Stimulated activated naive CD8-positive, alpha-beta T cell treated with anti-CD3 and anti-CD28 coated beads, Interleukin-15, amount 100 ng/mL, for 72 hours (primary cell): Measurements from ENCODE around the gene SNX11.

Experiments used
- ATAC-seq: fragments of 150-1000 bp; cut with Tn5 transposase; 2 replicates; pipeline ENCODE4 v1.10.0; 2021; ENCODE audit warnings: mild to moderate bottlenecking, moderate library complexity
- DNase-seq, 2 donors: peaks; one replicate each; pipeline ENCODE4 v3.0.0; 2021 to 2022
- H3K27ac Mint-ChIP-seq, 2 donors: one replicate each; pipeline ENCODE4 v1.8.0; 2022; ENCODE audit warnings: mild to moderate bottlenecking in 2 of 2, mixed read lengths in 2 of 2, moderate library complexity in 2 of 2
- H3K27me3 Mint-ChIP-seq: one replicate; pipeline ENCODE4 v1.8.0; 2022; ENCODE audit warnings: mixed read lengths
- H3K4me1 Mint-ChIP-seq: one replicate; pipeline ENCODE4 v1.8.0; 2022; ENCODE audit warnings: mild to moderate bottlenecking, mixed read lengths
- H3K4me3 Mint-ChIP-seq, 2 donors: one replicate each; pipeline ENCODE4 v1.8.0; 2022; ENCODE audit warnings: mild to moderate bottlenecking in 2 of 2, mixed read lengths in 2 of 2, moderate library complexity in 1 of 2
- H3K9me3 Mint-ChIP-seq, 2 donors: one replicate each; pipeline ENCODE4 v1.8.0; 2022; ENCODE audit warnings: mixed read lengths in 2 of 2

Gene SNX11

DNA sequence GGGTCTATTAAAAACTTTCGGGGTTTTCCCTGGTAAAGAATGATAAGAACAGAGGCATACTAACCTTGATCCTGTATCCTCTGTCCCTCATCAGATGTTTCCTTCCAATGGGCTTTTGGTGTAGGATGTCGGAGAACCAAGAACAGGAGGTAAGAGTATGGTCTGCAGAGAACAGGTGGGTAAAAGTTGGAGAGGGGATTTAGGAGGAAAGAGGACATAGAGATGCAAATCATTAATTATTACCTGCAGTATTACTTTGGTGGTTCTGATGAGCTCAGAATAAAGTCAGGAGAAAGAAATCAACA is 4.3 kb downstream of the SNX11 start:
- Mint-ChIP-seq H3K27me3 (no peaks in the 10 kb centered on the region), H3K4me3 (peak overlapping the region; percentile 63 to 77), H3K9me3 (peaks cover 6 to 7% of the 10 kb centered on the region in 2 donors), H3K27ac (peak overlapping the region in 1 of 2 donors; percentile 88), H3K4me1 (peaks cover 56% of the 10 kb centered on the region)
- no peak for ATAC-seq
- DNase-seq = no peak

DNA sequence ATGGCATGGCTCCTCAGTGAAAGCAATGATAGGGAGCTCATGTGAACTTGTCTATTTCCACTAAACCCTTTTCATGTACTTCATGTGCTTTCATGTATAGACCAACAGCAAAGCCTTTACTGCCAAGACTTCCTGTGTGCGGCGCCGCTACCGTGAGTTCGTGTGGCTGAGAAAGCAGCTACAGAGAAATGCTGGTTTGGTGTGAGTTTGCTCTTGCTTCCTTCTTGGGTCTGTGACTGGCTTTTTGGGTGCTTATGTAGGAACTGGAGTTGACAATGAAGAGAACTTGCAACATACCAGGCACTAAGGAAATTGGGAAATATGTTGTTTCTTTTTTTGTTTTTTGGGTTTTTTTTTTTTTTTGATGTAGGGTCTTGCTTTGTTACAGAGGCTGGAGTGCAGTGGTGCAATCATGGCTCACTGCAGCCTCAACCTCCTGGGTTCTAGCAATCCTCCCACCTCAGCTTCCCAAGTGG is 5.7 kb downstream of the SNX11 start:
- peaks cover 55% of the 10 kb centered on the region for H3K4me1 Mint-ChIP-seq
- peak; percentile 33 to 58 for DNase-seq

DNA sequence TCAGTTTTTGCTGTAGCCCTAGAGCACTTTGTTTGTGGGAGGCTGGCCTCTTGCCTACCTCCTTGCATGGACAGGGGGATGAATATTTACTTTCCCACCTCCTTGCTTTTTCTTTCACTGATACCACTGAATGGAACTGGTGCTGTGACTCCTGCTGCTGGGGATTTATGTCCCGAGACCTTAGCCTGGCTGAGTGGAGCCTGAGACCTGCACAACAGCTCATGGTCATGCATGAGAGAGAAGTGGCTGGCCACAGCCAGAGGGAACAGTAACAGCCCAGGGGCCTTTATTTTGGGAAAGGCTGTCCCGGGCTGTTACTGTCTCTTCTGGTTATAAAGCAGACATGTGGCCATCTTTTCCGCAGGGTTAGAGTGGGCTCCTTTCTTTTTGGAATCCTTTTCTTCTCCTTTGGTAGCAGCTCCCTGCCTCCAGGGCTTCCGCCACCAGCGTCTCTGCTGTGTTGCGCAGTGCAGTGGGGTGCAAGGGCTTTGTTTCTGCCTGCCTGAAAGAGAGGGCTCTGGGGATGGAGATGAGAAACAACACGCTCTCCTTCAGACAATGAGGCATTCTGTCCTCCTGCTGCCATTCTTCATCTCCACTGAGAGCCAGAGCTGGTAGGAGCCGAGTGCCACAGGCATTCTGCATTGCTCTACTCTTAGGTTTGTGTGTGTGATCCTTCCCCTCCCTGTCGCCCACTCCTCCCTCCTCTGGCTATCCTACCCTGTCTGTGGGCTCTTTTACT is 14.5 kb downstream of the SNX11 start:
- Mint-ChIP-seq H3K9me3 (no peaks in the 10 kb centered on the region), H3K4me3 (no peak overlapping the region), H3K27ac (peak overlapping the region; percentile 19 to 85), H3K27me3 (no peaks in the 10 kb centered on the region), H3K4me1 (peaks cover 5% of the 10 kb centered on the region)
- no peak for DNase-seq
- ATAC-seq = no peak

More for the DNA sequence above, 5.7 kb downstream of the SNX11 start:
- H3K27ac Mint-ChIP-seq = peak overlapping the region; percentile 81 to 85
- H3K9me3 Mint-ChIP-seq = peaks cover 6 to 7% of the 10 kb centered on the region in 2 donors
- H3K4me3 Mint-ChIP-seq = peak overlapping the region; percentile 53 to 66
- ATAC-seq = peak; percentile 82
- no peaks in the 10 kb centered on the region for H3K27me3 Mint-ChIP-seq

DNA sequence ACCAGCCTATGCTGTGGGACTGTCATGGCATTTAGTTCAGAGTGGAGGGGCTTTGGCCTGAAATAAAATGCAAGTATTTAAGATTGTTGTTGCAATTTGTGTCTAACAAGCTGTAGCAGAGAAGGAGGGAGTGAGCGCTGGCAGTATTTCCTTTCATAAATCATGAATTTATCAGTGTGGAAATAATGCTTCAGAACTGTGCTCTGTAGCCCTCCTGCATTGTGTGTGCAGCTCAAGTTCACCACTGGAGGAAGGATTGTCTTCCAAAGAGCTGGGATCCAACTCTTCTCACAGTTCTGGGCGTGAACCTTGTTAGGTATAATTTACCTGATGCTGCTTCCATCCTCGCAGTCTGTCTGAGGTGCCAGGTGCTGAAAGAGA is 15.1 kb downstream of the SNX11 start:
- ATAC-seq (no peak), DNase-seq (no peak)
- H3K4me1 Mint-ChIP-seq = peaks cover 5% of the 10 kb centered on the region
- no peaks in the 10 kb centered on the region for H3K27me3 Mint-ChIP-seq
- H3K9me3 Mint-ChIP-seq = no peaks in the 10 kb centered on the region
- peak overlapping the region; percentile 3 to 85 for H3K27ac Mint-ChIP-seq
- no peak overlapping the region for H3K4me3 Mint-ChIP-seq

DNA sequence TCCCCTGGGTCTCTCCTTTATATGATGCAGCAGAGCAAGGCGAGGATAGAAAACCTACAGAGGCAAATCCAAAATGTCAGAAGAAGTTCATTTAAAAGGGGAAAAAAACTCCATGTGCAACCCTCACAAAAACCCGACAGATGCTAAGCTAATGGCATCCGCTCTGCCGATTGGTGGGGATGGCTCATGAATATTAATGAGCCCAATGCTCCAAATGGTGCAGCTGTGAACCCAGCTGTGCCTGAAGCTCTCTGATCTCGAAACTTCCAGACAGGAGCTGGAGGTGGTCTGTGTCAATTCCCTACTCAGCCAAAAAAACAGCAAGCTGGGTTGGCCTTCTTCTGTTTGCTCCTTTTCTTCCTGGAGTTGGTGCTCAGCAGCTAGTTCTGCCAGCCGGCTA is 15.5 kb downstream of the SNX11 start:
- H3K27me3 Mint-ChIP-seq = no peaks in the 10 kb centered on the region
- ATAC-seq = no peak
- no peak overlapping the region for H3K4me3 Mint-ChIP-seq
- peak overlapping the region in 1 of 2 donors; percentile 38 for H3K27ac Mint-ChIP-seq
- no peaks in the 10 kb centered on the region for H3K9me3 Mint-ChIP-seq
- peaks cover 5% of the 10 kb centered on the region for H3K4me1 Mint-ChIP-seq
- DNase-seq = no peak

DNA sequence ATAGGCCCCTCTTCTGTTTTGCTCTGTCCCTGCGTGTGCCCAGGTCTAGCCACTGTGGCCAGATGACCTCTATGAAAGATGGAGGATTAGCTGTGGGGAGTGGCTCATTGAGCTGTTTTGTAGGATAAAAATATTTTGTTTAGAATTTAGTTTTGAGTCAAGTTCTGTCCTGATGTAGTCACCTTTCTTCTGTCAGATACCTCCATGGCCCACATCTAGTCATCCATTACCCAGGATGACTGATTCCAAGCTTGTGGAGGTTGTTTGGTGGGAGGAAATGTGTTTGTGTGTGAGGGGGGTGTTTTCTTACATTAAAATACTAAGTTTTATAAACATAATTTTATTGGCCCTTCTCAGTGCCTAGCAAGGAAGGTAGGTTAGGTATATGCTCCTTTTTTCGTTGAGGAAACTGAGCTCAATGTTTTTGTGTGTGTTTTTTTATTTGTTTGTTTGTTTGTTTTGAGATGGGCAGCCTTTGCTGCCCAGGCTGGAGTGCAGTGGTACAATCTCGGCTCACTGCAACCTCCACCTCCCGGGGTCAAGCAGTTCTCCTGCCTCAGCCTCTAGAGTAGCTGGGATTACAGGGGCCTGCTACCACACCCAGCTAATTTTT is 16.3 kb downstream of the SNX11 start:
- peaks cover 5% of the 10 kb centered on the region for H3K4me1 Mint-ChIP-seq
- no peaks in the 10 kb centered on the region for H3K9me3 Mint-ChIP-seq
- H3K27me3 Mint-ChIP-seq = no peaks in the 10 kb centered on the region
- peak overlapping the region in 1 of 2 donors; percentile 38 for H3K27ac Mint-ChIP-seq
- DNase-seq = no peak
- ATAC-seq = no peak
- no peak overlapping the region for H3K4me3 Mint-ChIP-seq

DNA sequence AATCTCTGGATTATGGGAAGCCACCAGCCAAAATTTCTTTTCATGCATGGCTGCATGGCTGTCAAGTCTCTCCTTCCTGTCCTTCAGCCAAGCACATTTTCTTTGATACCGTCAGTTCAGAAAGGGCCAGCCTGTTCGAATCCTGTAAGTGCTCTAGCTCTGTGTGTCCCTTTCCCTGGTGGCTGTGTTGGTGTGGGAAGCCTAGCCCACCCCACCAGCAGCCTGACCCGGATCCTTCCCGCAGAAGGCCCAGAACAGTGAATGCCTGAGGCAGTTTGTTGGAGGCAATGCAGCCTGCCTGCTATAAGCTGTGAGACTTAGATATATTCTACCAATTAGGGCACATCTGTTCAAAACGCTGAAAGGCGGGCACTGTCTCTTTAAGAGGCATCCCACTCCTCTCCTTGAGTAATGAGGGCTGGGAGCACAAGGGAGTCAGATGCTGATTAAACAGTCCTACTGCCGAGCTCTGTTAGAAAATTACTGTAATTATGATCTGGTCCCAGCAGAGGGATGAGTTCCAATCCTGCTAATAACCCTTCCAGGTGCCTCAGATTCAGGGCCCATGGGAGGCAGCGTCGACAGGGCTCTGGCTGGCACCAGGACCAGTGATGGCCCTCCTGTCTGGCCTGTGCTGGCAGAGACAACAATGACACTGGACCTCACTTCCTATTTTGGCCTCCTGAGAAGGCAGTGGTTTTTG is 18.4 kb downstream of the SNX11 start:
- no peak for DNase-seq
- Mint-ChIP-seq H3K27ac (no peak overlapping the region), H3K4me1 (peaks cover 4% of the 10 kb centered on the region), H3K27me3 (no peaks in the 10 kb centered on the region), H3K4me3 (no peak overlapping the region), H3K9me3 (no peaks in the 10 kb centered on the region)
- no peak for ATAC-seq

DNA sequence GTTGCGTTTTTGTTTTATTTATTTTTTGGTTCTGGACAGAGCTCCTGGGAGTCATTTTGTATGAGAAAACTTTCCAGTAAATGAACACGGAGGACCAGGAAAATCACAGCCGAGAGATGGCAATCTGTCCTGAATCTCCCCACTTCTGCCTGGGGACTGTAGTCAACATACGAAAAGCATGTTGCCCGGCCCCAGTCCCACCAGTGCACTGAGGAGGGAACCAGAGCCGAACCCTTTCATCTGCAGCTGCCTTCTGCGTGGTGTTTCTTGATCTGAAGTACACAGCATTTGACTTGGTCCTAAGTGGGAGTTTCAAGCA is 18.9 kb downstream of the SNX11 start:
- no peaks in the 10 kb centered on the region for H3K27me3 Mint-ChIP-seq
- no peaks in the 10 kb centered on the region for H3K9me3 Mint-ChIP-seq
- ATAC-seq (no peak), DNase-seq (no peak)
- no peaks in the 10 kb centered on the region for H3K4me1 Mint-ChIP-seq
- no peak overlapping the region for H3K27ac Mint-ChIP-seq
- H3K4me3 Mint-ChIP-seq = no peak overlapping the region

DNA sequence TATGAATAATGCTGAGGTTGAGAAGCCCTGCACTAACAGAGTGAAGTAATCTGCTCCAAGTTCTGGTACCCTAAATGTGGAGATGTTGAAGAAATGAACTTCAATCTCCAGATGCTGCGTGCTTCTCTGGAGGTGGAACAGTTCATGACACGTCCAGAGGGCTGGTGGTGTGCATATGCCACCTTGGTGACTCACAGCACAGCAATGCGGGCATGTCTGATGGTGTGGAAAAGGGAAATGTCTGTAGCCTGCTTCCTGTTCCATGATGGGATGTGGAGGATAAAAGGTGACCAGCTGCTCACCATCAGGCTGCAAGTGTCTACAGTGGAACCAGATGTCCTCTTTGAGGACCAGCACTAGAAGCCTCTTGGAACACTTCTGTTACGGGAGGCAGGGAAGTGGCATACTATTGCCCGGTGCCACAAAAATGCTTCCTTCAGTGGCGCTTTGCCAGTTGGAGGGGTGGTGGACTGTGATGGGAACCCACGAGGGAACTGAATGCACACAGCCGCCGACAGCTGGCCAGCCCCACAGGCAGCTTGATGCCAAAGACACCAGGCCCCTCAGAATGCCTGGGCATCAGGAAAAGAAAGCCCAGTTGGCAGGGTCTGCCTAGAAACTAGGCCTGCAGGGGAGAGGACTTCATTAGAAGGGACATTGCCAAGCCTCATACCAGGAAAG is 19.9 kb downstream of the SNX11 start:
- Mint-ChIP-seq H3K27me3 (no peaks in the 10 kb centered on the region), H3K9me3 (no peaks in the 10 kb centered on the region), H3K4me1 (no peaks in the 10 kb centered on the region), H3K4me3 (no peak overlapping the region), H3K27ac (no peak overlapping the region)
- ATAC-seq = no peak
- DNase-seq = no peak

DNA sequence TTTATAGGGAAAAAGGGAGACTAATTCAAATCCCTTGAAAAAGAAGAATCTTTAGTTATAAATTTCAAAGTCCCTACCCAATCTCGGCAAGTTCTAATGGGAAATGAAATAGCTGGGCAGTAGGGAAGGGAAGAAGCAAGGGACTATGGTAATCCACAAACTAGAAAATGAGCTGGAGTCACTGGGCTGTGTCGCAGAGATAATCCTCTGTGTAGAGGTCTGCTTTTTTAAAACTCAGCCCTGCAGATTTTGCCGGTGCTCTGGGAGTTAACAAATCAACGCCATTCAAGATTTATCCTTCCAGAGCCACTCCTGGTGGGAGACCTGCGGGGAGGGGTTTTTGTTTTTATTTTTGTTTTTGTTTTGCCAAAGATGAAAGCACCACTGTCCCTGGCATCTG is 20.8 kb downstream of the SNX11 start:
- DNase-seq = no peak
- Mint-ChIP-seq H3K9me3 (no peaks in the 10 kb centered on the region), H3K27ac (peak overlapping the region in 1 of 2 donors; percentile 28), H3K27me3 (no peaks in the 10 kb centered on the region), H3K4me3 (no peak overlapping the region), H3K4me1 (no peaks in the 10 kb centered on the region)
- no peak for ATAC-seq

DNA sequence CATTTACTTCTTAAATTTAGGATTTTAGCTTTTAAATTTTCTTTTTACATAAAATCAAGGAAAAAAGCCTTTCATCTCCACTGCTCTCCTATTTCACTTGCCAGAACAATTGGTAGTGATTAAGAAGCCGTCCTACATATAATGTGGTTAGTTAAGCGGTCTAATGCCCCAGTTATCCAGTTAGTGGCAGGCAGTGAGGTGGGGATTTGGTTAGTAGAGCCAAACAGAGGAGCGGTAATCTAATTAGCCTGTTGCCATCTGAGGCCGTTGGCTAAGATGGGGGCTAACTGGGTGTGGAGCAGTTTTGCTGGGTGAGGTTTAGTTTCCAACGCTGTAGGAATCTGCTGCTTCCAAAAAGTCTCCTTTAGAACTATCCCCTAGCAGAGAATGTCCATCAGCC is 22.4 kb downstream of the SNX11 start:
- no peak for ATAC-seq
- no peak overlapping the region for H3K27ac Mint-ChIP-seq
- H3K4me1 Mint-ChIP-seq = no peaks in the 10 kb centered on the region

DNA sequence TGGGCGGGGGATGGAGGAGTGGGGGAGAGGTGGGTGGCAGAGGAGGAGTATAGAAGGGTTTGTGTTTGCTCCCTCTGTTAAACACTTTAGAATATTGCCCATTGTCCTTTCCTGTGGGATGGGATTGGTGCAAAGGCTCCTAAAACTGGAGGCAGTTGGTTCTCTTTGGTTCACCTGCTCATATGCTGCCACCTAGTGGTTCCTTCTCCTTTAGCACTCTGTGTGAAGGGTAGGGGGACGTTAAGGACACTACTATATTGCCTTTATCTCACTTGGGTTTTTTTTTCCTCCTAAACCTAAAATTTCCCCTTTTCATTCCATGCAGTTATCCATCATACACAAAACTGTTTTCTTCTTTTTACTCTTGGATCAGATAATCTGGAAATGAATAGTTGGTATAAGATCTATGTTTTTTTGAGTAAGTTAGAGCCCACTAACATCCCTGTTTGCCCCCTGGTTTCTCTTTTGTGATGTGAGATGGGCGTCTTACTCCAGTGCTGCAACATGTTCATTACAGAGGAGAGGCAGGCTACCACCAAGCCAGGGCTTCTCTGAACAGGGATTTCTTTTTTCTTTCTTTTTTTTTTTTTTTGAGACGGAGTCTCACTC is 23.8 kb downstream of the SNX11 start:
- no peaks in the 10 kb centered on the region for H3K9me3 Mint-ChIP-seq
- H3K27me3 Mint-ChIP-seq = no peaks in the 10 kb centered on the region
- H3K4me1 Mint-ChIP-seq = no peaks in the 10 kb centered on the region
- peak overlapping the region in 1 of 2 donors; percentile 60 for H3K27ac Mint-ChIP-seq
- ATAC-seq = peak; percentile 80
- peak; percentile 31 to 48 for DNase-seq
- no peak overlapping the region for H3K4me3 Mint-ChIP-seq

More for the DNA sequence above, 22.4 kb downstream of the SNX11 start:
- H3K27me3 Mint-ChIP-seq = no peaks in the 10 kb centered on the region
- no peak for DNase-seq
- no peak overlapping the region for H3K4me3 Mint-ChIP-seq
- H3K9me3 Mint-ChIP-seq = no peaks in the 10 kb centered on the region

DNA sequence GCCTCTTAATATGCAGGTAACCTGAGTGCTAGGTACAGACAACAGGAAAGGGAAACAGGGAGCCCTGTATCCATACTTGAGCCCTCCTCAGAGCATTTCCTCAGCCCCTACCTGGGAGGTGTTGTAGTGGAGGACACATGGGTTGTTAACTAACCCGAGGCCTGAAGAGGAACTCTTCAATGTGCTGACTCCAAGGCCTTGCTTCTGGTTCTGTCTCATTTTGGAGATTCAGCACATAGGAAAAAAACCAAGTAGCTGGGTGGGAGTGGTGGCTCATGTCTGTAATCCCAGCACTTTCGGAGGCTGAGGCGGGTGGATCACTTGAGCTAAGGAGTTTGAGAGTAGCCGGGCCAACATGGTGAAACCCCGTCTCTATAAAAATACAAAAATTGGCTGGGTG is 24.8 kb downstream of the SNX11 start:
- no peaks in the 10 kb centered on the region for H3K9me3 Mint-ChIP-seq
- H3K27ac Mint-ChIP-seq = peak overlapping the region in 1 of 2 donors; percentile 85
- no peak for DNase-seq
- H3K27me3 Mint-ChIP-seq = no peaks in the 10 kb centered on the region
- H3K4me1 Mint-ChIP-seq = no peaks in the 10 kb centered on the region
- ATAC-seq = no peak
- no peak overlapping the region for H3K4me3 Mint-ChIP-seq

DNA sequence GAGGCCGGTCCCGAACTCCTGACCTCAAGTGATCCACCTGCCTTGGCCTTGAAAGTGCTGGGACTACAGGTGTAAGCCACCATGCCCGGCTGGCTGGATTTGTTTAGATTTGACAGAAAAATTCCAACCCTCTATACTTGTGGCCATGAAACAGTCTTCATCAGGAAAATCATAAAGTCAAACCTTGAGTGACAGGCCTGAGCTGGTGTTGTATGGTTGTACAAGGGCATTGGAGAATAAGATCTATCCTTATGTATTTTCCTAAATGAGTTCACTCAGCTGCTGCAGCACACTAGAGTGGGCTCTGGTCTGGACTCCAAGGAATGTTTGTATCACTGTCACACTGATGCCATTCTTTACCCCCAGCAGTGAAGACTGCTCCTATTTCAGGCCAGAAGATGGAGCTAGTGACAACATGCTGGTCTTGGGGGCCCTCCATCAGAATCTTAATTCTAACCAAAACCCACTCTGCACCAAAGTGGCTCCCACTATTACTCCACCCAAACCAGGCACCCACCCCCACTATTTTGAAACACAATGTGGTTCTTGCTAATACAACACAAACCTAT is 27.4 kb downstream of the SNX11 start:
- H3K27me3 Mint-ChIP-seq = no peaks in the 10 kb centered on the region
- no peaks in the 10 kb centered on the region for H3K9me3 Mint-ChIP-seq
- ATAC-seq = no peak
- H3K4me1 Mint-ChIP-seq = peaks cover 5% of the 10 kb centered on the region
- H3K27ac Mint-ChIP-seq = peak overlapping the region in 1 of 2 donors; percentile 16
- H3K4me3 Mint-ChIP-seq = no peak overlapping the region
- no peak for DNase-seq

DNA sequence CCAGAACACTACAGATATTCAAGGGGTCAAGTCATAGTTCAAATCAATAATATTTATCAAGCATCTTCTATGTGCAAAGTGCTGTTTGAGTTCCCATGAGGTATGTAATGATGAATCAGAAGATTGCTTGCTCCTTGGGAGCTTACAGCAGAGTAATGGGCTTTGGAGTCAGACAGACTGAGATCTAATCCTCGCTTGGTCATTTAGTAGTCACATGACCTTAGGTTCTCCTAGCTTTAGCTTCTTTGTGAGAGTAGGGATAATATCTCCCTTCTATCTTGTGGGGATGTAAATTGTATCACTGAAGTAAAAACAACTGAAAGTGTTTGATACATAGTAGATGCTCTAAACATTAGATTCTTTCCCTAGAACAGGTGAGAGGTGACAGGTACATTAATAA is 30.1 kb downstream of the SNX11 start:
- peak overlapping the region in 1 of 2 donors; percentile 10 for H3K27ac Mint-ChIP-seq
- DNase-seq = no peak
- H3K4me1 Mint-ChIP-seq = peaks cover 18% of the 10 kb centered on the region

More for the DNA sequence above, 30.1 kb downstream of the SNX11 start:
- no peaks in the 10 kb centered on the region for H3K9me3 Mint-ChIP-seq
- no peaks in the 10 kb centered on the region for H3K27me3 Mint-ChIP-seq
- no peak for ATAC-seq
- no peak overlapping the region for H3K4me3 Mint-ChIP-seq
